ENCODE results near the gene LHFPL6.

LHFPL6 gene

DNA sequence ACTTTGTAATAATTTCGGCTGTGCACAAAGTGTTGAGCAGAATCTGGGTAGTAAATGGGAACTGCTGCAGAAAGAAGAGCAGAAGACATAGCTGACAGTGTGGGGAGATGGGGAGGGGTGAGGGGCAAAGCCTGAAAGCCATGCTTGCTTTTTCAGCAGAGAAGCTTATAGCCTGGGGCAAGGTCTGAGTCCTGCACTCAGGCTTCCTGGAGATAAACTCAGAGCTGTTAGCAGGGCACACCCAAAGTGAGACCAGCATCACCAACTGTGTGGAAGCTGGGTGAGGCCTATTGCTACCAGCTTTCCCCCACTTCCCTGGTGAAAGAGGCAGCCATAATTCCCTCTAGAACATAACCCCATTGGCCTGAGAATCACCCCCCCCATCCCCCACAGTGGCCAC is 15.6 kb upstream of the LHFPL6 start:
- TF ChIP-seq, protein P1, sequence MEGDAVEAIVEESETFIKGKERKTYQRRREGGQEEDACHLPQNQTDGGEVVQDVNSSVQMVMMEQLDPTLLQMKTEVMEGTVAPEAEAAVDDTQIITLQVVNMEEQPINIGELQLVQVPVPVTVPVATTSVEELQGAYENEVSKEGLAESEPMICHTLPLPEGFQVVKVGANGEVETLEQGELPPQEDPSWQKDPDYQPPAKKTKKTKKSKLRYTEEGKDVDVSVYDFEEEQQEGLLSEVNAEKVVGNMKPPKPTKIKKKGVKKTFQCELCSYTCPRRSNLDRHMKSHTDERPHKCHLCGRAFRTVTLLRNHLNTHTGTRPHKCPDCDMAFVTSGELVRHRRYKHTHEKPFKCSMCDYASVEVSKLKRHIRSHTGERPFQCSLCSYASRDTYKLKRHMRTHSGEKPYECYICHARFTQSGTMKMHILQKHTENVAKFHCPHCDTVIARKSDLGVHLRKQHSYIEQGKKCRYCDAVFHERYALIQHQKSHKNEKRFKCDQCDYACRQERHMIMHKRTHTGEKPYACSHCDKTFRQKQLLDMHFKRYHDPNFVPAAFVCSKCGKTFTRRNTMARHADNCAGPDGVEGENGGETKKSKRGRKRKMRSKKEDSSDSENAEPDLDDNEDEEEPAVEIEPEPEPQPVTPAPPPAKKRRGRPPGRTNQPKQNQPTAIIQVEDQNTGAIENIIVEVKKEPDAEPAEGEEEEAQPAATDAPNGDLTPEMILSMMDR (IDR thresholded peaks at IDR 0.05), result no peak

DNA sequence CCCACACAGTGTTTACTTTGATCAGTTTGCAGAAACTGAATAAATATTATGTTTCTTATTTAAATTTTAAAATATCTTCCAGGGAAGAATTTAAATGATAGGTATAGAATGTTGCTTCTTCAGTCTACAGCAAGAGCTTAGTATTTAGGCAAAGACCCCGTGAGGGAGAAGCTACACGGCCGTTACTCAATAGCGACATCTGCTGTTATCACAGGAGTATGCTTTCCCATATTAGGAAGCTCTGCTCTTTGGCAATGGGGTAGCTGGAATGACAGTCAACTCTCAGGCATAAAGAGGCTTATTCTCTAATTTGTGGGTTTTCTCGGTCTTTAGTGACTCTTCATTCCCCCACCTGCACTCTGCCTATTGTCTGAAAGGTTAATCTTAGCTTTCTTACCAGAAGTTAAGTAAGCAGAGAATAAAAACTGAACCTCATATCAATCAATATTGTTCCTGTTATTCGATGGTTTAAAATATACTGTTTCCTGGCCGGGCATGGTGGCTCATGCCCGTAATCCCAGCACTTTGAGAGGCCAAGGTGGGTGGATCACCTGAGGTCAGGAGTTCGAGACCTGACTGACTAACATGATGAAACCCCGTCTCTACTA is 13.2 kb upstream of the LHFPL6 start:
- TF ChIP-seq, protein P1 (IDR thresholded peaks at IDR 0.05), result peak; percentile 73

DNA sequence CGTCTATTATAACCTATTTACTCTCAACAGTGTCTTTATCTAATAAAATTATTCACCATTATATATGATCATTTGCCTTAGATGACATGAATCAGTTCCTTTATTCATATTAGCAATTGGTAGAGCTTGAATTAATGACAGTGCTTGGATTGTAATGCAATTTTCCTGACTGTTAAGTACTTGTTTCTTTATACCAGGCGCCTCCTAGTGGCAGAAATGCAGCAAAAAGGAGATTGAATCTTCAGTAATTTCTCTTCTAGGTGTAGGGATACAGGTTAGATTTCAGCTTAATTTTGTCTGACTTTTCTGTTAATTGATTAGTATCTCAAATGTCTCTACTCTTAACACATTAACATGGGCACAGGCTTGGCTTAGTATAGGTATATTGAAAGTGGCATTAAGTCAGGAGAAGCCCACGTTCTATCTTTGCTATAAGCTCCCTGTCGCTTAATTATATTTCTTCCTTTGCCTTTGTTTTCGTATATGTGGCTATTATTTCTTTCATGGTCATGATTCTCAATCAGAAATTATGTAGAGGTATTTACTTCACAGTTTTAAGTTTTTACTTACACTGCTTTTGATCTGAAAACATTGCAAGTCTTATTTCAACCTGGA is 9.1 kb upstream of the LHFPL6 start:
- TF ChIP-seq, protein P1 (IDR thresholded peaks at IDR 0.05), result peak; percentile 76

DNA sequence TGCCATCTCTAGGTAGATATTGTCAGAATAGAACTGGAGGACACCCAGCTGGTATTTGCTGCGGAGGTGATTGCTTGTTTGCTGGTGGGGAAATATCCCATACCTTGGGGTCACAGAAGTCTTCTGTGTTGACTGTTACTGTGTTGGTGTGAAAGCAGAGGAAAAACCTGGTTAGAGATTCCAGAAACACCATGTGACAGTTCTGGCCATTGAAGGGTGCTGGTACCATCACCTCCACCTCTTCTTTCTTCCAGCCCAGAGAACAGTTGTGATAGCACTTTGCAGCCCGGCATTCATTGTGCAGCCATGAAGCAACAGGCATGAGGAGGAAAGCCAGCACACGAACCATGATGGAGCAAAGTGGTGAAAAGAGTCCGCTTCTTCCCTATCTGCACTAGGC is 4.9 kb upstream of the LHFPL6 start:
- TF ChIP-seq, protein P1 (IDR thresholded peaks at IDR 0.05), result no peak

DNA sequence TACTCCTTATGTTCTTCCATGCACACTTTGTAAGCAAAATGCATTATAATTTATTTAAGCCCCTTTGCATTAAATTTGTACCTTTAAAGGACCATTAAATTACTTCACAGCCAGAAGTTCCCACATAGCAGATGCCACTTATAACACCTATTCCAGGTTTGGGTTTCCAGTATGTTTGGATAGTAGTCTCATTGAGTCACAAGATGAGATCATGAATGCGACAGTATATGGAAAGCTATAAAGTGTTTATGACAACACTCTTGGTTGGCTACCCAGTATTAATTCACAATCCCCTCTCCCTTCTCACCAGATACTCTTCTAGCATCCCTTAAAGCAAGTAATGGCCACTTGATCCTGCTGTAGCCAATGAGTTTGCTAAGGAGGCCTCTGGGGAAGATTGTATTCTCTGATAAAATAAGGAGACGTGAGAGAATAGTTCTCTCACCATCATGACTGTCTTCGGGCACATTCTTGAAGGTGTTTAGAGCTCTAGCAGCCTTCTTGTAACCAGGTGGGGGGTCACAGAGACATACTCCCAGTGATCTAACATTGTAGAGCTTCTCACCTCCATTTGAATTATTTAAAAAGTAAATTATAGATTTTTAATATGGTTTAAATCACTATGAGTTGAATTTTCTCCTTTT is 2.8 kb upstream of the LHFPL6 start:
- TF ChIP-seq, protein P1 (IDR thresholded peaks at IDR 0.05), result no peak

DNA sequence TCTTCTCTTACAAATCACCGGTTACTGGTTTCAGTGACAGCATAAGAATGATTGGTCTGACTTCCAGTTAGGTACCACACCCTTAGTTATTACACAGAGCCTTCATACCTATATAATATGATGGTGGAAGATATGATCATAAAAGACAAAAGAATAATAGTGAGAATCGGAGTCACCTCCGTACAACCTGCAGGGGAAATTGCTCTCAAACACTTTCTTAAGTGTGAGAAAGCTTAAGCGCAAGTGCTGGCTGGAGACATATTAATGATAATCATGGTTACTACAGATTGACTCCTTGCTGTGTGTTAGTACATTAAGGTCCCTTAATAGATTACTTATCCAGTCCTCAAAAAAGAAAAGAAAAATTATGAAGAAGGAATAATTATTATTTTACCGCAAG is 1.8 kb upstream of the LHFPL6 start:
- TF ChIP-seq, protein P1 (IDR thresholded peaks at IDR 0.05), result no peak

DNA sequence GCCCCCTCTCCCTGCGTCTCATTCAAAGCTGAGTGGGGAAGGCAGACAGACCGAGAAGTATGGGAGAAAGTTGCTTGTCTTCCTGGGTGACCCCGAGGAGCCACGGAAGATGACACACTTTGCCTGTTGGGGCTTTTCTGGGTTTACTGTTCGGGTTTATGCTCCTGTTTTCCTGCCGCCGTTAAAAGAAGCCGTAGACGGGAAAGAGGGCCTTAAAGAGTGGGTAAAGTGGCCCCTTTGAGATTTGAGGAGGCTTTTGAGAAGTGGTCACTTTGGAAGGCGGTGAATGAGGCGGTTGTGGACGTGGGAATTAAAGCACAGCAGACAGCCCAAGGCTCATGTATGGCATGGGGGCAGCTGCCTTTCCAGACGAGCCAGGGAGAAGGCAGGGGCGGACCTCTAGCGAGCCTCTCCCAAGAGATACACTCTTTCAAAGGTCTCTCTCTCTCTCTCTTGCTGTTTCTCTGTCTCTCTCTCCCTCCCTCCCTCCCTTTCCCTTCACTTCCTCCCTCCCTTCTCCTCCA is 493 bp upstream of the LHFPL6 start:
- TF ChIP-seq, protein P1 (IDR thresholded peaks at IDR 0.05), result no peak
